Natural killer cell (primary cell): ENCODE results near the gene TTC12. TPM values are rescaled to one million over a fixed set of nuclear protein-coding genes. Genes with fewer than 3 reads are reported as not detected.

ENCODE experiments used
- ATAC-seq, 3 donors: fragments of 150-1000 bp in 2 of 3; fragments of 200-7000 bp in 1 of 3; cut with Tn5 transposase; 1 replicate in 1 of 3; 2 replicates in 2 of 3; pipeline ENCODE4 v1.10.0; 2021; ENCODE audit warnings: mild to moderate bottlenecking in 2 of 3, moderate library complexity in 2 of 3
- DNase-seq, 2 donors: peaks; one replicate each; pipeline versions ENCODE4 v3.0.0 to v3.0.0-alpha.2; 2013 to 2021; ENCODE audit warnings: mixed read lengths in 1 of 2
- H3K27ac ChIP-seq: one replicate; pipeline ENCODE4 v1.5.1; 2013; ENCODE audit warnings: mild to moderate bottlenecking, low read length
- H3K27me3 ChIP-seq: one replicate; pipeline ENCODE4 v1.6.1; 2013; ENCODE audit warnings: low read length; ENCODE audit not compliant: control insufficient read depth, insufficient read depth
- H3K36me3 ChIP-seq: one replicate; pipeline ENCODE4 v1.6.1; 2013; ENCODE audit warnings: low read length; ENCODE audit not compliant: control insufficient read depth, insufficient read depth
- H3K4me1 ChIP-seq: one replicate; pipeline ENCODE4 v1.6.1; 2013; ENCODE audit warnings: low read length; ENCODE audit not compliant: control insufficient read depth, insufficient read depth
- H3K4me3 ChIP-seq: one replicate; pipeline ENCODE4 v1.5.1; 2013; ENCODE audit warnings: low read length
- H3K9me3 ChIP-seq: one replicate; pipeline ENCODE4 v1.6.1; 2013; ENCODE audit warnings: low read length; ENCODE audit not compliant: control insufficient read depth, insufficient read depth
- H3K27ac Mint-ChIP-seq, 2 donors: one replicate each; pipeline ENCODE4 v1.8.0; 2022; ENCODE audit warnings: mild to moderate bottlenecking in 2 of 2, mixed read lengths in 2 of 2, moderate library complexity in 1 of 2
- H3K27me3 Mint-ChIP-seq, 2 donors: one replicate each; pipeline ENCODE4 v1.8.0; 2022; ENCODE audit warnings: low read depth in 2 of 2, mixed read lengths in 2 of 2
- H3K36me3 Mint-ChIP-seq: one replicate; pipeline ENCODE4 v1.8.0; 2022; ENCODE audit warnings: mixed read lengths
- H3K4me1 Mint-ChIP-seq, 2 donors: one replicate each; pipeline ENCODE4 v1.8.0; 2022; ENCODE audit warnings: mixed read lengths in 2 of 2
- H3K4me3 Mint-ChIP-seq: one replicate; pipeline ENCODE4 v1.8.0; 2022; ENCODE audit warnings: mild to moderate bottlenecking, moderate library complexity, mixed read lengths
- H3K9me3 Mint-ChIP-seq, 2 donors: one replicate each; pipeline ENCODE4 v1.8.0; 2022; ENCODE audit warnings: mixed read lengths in 2 of 2
- CTCF ChIP-seq: fragments of 200-600 bp; IDR thresholded peaks from one replicate; pipeline ENCODE4 v1.8.0; 2022; ENCODE audit warnings: antibody characterized with exemption
- WGBS: methylation state at CpG from one replicate; pipeline ENCODE4 v1.1.7; 2013; ENCODE audit warnings: missing lambda C conversion rate; ENCODE audit not compliant: insufficient coverage; 5-methylcytosine and 5-hydroxymethylcytosine counted together
- intact Hi-C: fragments of 100-400 bp; cut with micrococcal nuclease; formaldehyde crosslinking; loops from one replicate; pipeline ENCODE4 v1.14.2; 2022
- total RNA-seq, 4 donors: library from RNA; stranded (reverse); fragments of 120-200 nt in 1 of 4; gene quantifications; one replicate each; pipeline versions ENCODE4 v1.2.3 to v1.2.4, GENCODE V29; 2013 to 2022

Gene TTC12
- total RNA-seq, 3 donors from 2014 or later (not counting 1 experiment from before 2014, with no cell fraction given) = 20.8 to 25.4 (median 24.1) TPM

GRCh38 chr11:113274713-113275582 lies 39.4 kb upstream of the TTC12 start:
- intact Hi-C loops = no loop called here
- no peak for ATAC-seq
- Histone ChIP-seq H3K27me3 (no peaks in the 10 kb centered on the region), H3K4me1 (no peaks in the 10 kb centered on the region), H3K36me3 (peaks cover 53% of the 10 kb centered on the region), H3K27ac (no peak overlapping the region), H3K4me3 (no peak overlapping the region), H3K9me3 (no peaks in the 10 kb centered on the region)
- Mint-ChIP-seq H3K27me3 (no peaks in the 10 kb centered on the region), H3K9me3 (no peaks in the 10 kb centered on the region), H3K4me3 (no peak overlapping the region), H3K36me3 (peaks cover 31% of the 10 kb centered on the region), H3K4me1 (no peaks in the 10 kb centered on the region), H3K27ac (peak overlapping the region; percentile 22 to 58)
- TF ChIP-seq CTCF = no peak
- 83% methylated on average over 19 of the region's 19 CpGs for WGBS
- no peak for DNase-seq

- no peak for ATAC-seq
- TF ChIP-seq CTCF = no peak
- H3K9me3 ChIP-seq = no peaks in the 10 kb centered on the region
- 93% methylated on average over 7 of the region's 7 CpGs for WGBS
- H3K4me1 Mint-ChIP-seq = no peaks in the 10 kb centered on the region
- no peaks in the 10 kb centered on the region for H3K27me3 ChIP-seq
- no peak overlapping the region for H3K4me3 ChIP-seq
- DNase-seq = no peak
- no peaks in the 10 kb centered on the region for H3K9me3 Mint-ChIP-seq
- H3K36me3 ChIP-seq = peaks cover 49% of the 10 kb centered on the region
- no peaks in the 10 kb centered on the region for H3K4me1 ChIP-seq
- peaks cover 25% of the 10 kb centered on the region for H3K36me3 Mint-ChIP-seq
- peak overlapping the region in 1 of 2 donors; percentile 58 for H3K27ac Mint-ChIP-seq
- H3K27me3 Mint-ChIP-seq = no peaks in the 10 kb centered on the region
- no peak overlapping the region for H3K4me3 Mint-ChIP-seq
- intact Hi-C loops = no loop called here
- no peak overlapping the region for H3K27ac ChIP-seq
These were observed 38.8 kb upstream of the TTC12 start for GRCh38 chr11:113275602-113276001.

- no peaks in the 10 kb centered on the region for H3K27me3 Mint-ChIP-seq
- H3K27ac ChIP-seq = no peak overlapping the region
- H3K27ac Mint-ChIP-seq = no peak overlapping the region
- peaks cover 23% of the 10 kb centered on the region for H3K36me3 Mint-ChIP-seq
- H3K9me3 Mint-ChIP-seq = no peaks in the 10 kb centered on the region
- DNase-seq = no peak
- no peaks in the 10 kb centered on the region for H3K4me1 Mint-ChIP-seq
- peaks cover 45% of the 10 kb centered on the region for H3K36me3 ChIP-seq
- no peaks in the 10 kb centered on the region for H3K27me3 ChIP-seq
- H3K4me1 ChIP-seq = no peaks in the 10 kb centered on the region
- ATAC-seq = no peak
- intact Hi-C loops = no loop called here
- 100% methylated on average over 1 of the region's 2 CpGs for WGBS
- no peak overlapping the region for H3K4me3 Mint-ChIP-seq
- no peak overlapping the region for H3K4me3 ChIP-seq
- TF ChIP-seq CTCF = no peak
- no peaks in the 10 kb centered on the region for H3K9me3 ChIP-seq
These were observed 37.9 kb upstream of the TTC12 start for GRCh38 chr11:113276466-113276865.

- H3K27ac Mint-ChIP-seq = no peak overlapping the region
- DNase-seq (no peak), ATAC-seq (no peak)
- 87% methylated on average over 4 of the region's 5 CpGs for WGBS
- no peaks in the 10 kb centered on the region for H3K27me3 ChIP-seq
- no peak overlapping the region for H3K27ac ChIP-seq
- H3K4me3 ChIP-seq = no peak overlapping the region
- H3K36me3 ChIP-seq = peaks cover 35% of the 10 kb centered on the region
- intact Hi-C loops = no loop called here
- H3K9me3 ChIP-seq = no peaks in the 10 kb centered on the region
- no peaks in the 10 kb centered on the region for H3K4me1 ChIP-seq
- no peaks in the 10 kb centered on the region for H3K9me3 Mint-ChIP-seq
- TF ChIP-seq CTCF = no peak
- no peak overlapping the region for H3K4me3 Mint-ChIP-seq
- H3K27me3 Mint-ChIP-seq = no peaks in the 10 kb centered on the region
- H3K4me1 Mint-ChIP-seq = no peaks in the 10 kb centered on the region
- peaks cover 23% of the 10 kb centered on the region for H3K36me3 Mint-ChIP-seq
These were observed 36.5 kb upstream of the TTC12 start for GRCh38 chr11:113277907-113278306.
